HG02642 (cell line): ENCODE measurements around the gene DUSP7.

Experiments
- ATAC-seq: cut with Tn5 transposase; IDR thresholded peaks from one replicate; pipeline ENCODE4 v1.9.1; 2021; ENCODE audit warnings: mild to moderate bottlenecking; ENCODE audit not compliant: unreplicated experiment, poor library complexity

The DUSP7 gene

GRCh38 chr3:52032702-52033408, 23.5 kb downstream of the DUSP7 start:
- ATAC-seq: no peak

- no peak for ATAC-seq
These were observed 24.5 kb downstream of the DUSP7 start for GRCh38 chr3:52031896-52032295.

- ATAC-seq: no peak
These were observed 25.6 kb downstream of the DUSP7 start for GRCh38 chr3:52030714-52031310.

GRCh38 chr3:52029535-52029934, 26.8 kb downstream of the DUSP7 start:
- ATAC-seq: no peak

GRCh38 chr3:52029053-52029452, 27.3 kb downstream of the DUSP7 start:
- no peak for ATAC-seq

GRCh38 chr3:52028572-52028971, 27.8 kb downstream of the DUSP7 start:
- ATAC-seq: no peak

- no peak for ATAC-seq
These were observed 30.3 kb downstream of the DUSP7 start for GRCh38 chr3:52026041-52026440.

GRCh38 chr3:52025453-52025852, 30.9 kb downstream of the DUSP7 start:
- no peak for ATAC-seq

GRCh38 chr3:52024765-52025452, 31.5 kb downstream of the DUSP7 start:
- ATAC-seq: no peak

- peak; percentile 60 for ATAC-seq
These were observed 32.3 kb downstream of the DUSP7 start for GRCh38 chr3:52023860-52024764.

GRCh38 chr3:52023101-52023770, 33.1 kb downstream of the DUSP7 start:
- ATAC-seq: no peak

GRCh38 chr3:52022323-52023100, 33.9 kb downstream of the DUSP7 start:
- no peak for ATAC-seq

GRCh38 chr3:52021489-52022268, 34.7 kb downstream of the DUSP7 start:
- ATAC-seq: no peak

- ATAC-seq: no peak
These were observed 35.6 kb downstream of the DUSP7 start for GRCh38 chr3:52020796-52021195.

GRCh38 chr3:52019352-52020080, 36.9 kb downstream of the DUSP7 start:
- ATAC-seq: no peak

GRCh38 chr3:52018319-52019000, 37.9 kb downstream of the DUSP7 start:
- ATAC-seq: no peak

- ATAC-seq: no peak
These were observed 38.8 kb downstream of the DUSP7 start for GRCh38 chr3:52017586-52017985.
